Suppressor macrophage (primary cell): ENCODE data around the gene KLF1.
"Not testable (repeated sequence)": the region's sequence is repeated elsewhere in the genome, so short reads cannot be mapped to it uniquely, and the experiment has no call there.

ENCODE experiments used
- DNase-seq, 4 experiments: peaks; one replicate each; pipeline ENCODE4 v3.0.0-alpha.2; 2020 to 2022
- total RNA-seq, 17 experiments: gene quantifications; one replicate each; lab custom pipeline; 2026; ENCODE audit warnings: mixed read lengths in 6 of 17, inconsistent platforms in 3 of 17; lab: John Stamatoyannopoulos, UW

The KLF1 gene
- total RNA-seq = 0 to 4.1 (median 0.12) reads per million in 17 experiments

DNA sequence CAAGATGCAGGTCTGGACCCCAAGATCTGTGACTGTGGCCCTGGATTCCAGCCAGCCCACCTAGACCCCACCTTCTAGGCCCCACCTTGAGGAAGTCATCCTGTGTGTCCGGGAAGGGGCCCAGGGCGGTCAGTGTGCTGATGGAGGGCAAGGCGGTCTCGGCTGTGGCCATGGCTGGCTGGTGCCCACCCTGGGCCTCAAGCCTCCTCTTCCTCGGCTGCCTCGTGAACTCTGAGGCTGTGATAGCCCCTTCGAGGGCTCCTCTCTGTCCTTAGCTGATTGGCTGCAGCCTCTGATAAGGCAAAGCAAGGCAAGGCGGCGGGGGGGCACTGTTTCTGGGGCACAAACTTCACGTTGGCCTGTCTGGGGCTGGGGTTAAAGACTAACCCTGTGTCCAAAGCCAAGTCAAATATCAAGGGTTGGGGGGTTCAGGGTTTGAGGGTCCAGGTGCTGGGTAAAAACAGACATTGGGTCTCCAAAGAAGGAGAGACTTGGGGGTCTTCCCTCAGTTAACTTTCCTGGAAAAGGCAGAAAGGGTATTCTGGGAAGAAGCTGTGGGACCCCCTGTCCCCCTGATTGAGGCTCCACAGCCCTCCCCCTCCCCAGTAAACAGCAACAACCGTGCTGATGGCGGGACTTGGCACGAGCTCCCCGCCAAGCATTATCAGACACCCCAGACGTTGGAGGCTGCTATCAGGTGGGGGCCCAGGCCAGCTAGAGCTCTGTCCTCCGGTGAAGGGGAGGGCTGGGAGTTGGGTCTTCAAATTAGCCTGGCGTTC is at the start of gene KLF1:
Gene KLF1, minus strand, starts transcription at position 233 of the 779 bp plus-strand sequence. Its CDS starts 61 bp downstream, at position 172.
- no peak for DNase-seq

DNA sequence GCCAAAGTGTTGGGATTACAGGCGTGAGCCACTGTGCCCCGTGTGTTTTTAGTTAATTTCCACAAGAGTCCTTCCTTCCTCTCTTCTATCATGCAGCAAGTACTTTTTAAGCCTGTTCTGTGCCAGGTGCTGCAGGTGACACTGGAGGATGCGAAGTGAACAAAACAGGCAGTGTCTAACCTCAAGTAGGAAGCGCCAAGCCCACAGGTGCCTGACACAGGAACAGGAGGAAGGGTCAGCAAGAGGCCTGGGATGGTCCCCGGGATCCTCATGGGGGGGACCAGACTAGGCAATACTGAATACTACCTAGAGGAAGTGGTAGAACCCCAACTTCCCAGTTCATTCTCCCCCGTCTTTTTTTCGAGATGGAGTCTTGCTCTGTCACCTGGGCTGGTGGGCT is 49.6 kb upstream of the KLF1 start:
- peak in 1 of 4 experiments; percentile 1 for DNase-seq

DNA sequence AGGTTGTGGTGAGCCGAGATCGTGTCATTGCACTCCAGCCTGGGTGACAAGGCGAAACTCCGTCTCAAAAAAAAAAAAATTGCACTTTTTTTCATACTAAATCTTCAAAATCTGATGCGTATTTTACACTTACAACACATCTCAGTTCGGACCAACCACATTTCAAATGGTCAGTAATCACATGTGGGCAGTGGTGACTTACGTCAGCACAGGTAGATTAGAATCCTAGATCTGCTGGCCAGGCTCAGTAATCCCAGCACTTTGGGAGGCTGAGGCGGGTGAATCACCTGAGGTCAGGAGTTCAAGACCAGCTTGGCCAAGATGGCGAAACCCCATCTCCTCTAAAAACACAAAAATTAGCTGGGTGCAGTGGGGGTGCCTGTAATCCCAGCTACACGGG is 48.1 kb upstream of the KLF1 start:
- DNase-seq = no peak

DNA sequence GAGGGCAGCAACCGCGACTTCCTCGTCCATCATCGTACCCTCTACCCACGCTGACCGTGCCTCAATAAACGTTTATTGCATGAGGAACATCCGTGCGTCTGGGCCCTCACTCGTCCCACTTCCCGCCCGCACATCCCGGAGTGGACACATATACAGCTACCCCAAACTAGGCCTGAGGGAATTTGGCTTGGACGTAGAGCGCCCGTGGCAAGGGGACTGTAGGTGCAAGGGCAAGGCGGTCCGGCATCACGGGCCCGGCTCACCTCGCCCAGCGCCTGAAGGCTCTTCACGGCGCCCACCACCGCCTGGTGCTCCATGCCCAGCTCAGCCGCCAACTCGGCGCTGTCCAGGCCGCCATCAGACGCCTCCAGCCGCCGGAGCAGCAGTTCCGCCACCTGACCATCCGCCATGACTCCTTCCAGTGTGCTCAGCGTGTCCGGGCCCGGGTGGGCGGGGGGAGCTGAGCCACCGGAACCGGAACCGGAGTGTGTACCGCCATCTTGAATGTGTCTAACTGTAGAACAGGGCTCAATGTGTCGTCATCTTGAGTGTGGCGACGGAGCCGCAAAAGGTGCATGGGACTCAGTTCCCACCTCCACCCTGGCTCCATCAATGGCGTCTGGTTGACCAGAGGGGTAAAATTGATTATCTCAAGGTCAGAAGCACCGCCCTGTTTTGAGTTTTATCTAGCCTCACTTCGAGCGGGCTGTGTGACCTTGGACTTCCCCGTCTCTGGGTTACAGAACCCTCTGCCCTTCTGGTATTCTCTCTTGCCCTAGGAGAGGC is 46.5 kb upstream of the KLF1 start, which contains the start of gene FARSA:
Gene FARSA, minus strand, starts transcription at position 425 of the 786 bp plus-strand sequence. Its CDS starts 15 bp downstream, at position 410.
- DNase-seq = peak; percentile 94 to 97 (median 95)

DNA sequence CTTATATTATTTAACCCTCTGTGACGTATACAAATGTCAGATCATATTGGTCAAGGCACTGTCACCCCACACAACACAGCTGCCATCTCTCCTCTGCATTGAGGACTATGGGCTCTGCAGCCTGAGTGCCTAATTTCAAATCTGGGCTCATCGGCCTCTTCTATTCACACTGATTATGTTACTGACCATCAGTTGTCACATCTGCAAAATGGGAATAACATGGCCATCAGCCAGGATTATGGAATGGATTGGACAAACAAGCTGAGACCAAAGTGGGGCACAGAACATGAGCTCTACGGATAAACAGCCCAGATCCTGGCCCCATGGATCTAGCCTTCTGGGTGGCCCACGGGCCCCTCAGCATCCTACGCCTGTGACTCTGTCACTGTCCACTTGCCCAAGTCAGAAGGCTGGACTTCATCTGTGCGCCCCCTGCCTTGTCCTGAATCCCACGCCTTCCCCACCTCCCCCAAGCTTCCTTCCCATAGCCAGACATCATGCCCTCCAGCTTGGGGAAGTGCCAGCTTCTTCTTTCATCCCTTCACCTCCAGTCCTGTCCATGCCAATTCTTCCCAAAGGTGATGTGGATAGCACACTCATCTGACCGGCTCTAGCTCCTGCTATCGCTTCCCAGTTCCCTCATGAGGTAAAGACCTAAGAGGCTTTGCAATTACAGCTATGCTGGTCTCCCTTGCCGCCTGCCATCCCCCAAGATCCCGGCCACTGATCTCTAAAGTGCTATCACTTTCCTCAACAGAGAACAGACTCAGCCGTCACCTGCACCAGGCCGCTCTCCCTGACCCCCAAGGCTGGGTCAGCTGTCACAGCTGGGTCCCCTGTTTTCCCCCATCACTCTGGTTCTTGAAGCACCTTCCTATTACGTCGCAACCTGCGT is 45.6 kb upstream of the KLF1 start:
- peak; percentile 43 to 64 (median 58) for DNase-seq

DNA sequence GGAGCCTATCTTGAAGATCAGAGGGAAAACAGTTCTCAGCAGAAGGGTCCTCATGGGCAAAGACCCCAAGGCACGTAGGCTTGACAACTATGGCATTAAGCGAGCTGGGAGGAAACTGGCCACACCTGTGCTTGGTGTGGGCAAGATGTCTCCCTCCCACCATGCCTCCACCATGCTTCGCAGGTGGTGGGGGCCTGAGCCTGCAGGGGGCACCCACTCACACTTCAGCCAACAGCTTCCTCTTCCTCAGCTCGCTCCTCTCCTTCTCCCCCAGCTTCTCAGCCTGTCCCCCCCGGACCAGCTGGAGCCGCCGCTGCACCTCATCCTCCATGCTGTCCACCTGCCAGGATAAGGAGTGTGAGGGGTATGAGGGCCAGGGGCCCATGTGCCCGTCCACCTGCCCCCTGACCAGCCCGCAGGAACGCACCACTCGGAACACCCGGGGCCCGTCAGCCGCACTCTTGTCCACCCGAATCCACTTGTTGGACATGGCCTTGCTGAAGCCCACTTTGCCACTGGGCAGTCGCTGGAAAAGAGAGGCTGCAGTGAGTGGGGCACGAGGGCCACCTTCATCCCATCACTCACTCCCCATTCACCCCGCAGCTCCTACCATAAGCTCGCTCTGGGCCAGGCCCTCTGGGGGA is 43.1 kb upstream of the KLF1 start:
- no peak for DNase-seq

DNA sequence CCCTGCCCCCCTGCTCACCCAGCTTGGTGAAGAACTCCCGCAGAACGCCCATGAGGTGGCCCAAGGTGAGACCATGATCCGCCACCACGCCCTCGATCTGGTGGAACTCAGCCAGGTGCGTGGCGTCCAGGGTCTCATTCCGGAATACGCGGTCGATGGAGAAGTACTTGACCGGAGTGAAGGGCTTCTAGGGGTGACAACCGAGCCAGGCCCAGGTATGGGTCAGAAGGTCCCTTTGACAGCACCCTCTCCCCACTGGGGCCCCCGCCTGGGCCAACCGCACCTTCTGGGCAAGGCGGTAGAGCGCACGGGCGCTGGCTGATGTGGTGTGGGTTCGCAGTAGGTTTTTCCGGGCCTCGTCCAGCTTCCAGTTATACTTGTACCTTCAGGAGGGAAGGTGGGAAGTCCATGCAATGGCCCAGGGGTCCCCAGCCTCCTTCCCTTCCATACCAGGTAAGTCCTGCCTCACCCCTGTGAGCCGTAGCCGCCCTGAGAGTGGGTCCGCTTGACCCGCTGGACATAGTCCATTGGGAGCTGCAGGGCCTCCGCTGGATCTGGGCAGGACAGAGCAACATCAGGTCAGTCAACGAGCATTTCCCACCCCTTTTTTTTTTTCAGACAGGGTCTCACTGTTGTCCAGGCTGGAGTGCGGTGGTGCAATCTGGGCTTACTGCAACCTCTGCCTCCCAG is 37.8 kb upstream of the KLF1 start:
- DNase-seq = no peak

DNA sequence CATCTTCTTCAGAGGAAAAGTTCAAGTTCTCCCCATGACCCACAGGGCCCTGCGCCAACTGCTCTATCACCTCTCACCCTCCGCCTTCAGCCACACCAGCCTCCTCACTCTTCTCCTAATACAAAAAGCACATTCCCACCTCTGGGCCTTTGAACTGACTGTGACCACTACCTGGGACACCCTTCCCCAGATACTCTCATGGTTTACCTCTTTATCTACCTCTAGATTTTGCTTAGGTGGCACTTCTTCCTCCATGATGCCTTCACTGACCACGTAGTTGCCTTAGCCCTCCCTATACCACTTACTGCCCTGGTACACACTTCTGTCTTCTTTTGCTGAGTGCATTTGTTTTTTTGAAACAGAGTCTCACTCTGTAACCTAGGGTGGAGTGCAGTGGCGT is 36.0 kb upstream of the KLF1 start:
- DNase-seq = no peak

DNA sequence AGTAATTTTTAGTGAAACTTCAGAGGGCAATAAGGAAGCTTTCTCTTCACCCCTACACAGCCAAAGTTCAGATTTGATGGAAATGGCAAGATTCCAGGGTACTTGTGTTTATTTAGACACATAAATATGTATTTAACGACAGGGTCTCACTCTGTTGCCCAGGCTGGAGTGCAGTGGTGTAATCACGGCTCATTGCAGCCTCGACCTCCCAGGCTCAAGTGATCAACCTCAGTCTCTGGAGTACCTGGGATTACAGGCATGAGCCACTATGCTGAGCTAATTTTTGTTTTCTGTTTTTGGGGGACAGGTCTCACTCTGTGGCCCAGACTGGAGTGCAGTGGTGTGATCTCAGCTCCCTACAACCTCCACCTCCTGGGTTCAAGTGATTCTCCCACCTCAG is 34.0 kb upstream of the KLF1 start:
- DNase-seq = no peak

DNA sequence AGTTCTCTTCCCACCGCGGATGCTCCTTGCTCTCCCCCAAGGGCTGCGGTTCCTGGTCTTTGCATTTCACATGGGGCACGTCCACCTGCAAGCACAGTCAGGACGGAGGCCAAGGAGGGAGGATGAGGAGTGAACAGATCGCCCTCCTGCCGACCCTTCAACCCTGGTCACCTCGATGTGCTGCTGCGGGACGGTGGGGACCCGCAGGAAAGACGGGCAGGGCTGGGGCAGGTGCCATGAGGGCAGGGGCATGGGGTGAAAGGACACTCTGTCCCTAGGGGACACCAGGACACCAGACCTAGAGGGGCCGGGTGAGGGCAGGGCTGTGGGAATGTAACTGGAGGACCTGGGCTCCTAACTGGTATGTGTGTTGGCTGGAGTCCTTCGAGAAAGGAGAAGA is 31.3 kb upstream of the KLF1 start:
- no peak for DNase-seq

DNA sequence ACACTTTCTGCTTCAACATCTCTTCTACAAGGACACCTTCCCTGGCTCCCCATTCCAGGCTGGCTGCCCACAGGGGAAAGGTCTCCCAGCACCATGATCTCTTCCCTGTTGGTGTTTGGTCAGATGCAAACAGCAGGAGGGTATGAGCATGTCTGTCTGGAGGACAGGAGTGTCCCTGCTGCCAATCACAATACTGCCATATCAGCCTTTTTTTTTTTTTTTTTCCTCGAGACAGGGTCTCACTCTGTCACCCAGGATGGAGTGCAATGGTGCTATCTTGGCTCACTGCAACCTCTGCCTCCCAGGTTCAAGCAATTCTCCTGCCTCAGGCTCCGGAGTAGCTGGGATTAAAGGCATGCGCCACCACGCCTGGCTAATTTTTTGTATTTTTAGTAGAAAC is 28.9 kb upstream of the KLF1 start:
- DNase-seq = not testable (repeated sequence)

DNA sequence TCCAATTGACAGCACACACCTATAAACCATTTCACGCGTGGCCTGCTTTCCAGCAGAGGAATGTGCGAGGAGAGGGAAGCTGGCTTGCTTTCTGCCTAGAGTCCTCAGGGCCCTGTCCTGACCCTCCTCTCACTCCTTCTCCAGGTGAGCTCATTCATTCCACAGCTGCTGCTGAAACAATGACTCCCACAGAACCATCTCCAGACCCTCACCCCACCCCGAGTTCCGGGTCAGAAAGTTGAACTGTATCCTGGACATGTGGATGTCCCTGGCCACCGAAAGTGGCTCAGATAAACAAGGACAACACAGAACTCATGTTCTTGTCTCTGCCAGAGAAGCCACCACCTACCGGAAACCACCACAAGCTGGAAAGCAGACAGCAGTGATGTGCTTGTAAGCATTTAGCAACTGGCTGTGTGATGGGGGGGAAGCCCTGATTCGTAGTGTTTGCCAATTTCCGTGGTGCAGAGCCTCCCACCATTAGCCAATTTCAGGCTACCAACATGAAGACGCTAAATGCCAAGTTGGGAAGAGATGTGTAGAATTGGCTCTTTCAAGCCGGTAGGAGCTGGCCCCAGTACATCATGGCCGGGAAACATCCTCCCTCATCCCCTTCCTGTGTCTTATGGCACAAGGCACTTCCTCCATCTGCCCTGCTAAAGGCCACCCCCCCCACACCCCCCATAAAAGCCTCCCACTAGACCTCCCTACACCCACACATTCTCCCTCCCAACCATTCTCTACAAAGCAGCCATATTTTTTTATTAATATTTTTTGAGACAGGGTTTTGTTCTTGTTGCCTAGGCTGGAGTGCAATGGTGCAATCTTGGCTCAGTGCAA is 27.1 kb upstream of the KLF1 start:
- peak; percentile 49 to 65 (median 56) for DNase-seq

DNA sequence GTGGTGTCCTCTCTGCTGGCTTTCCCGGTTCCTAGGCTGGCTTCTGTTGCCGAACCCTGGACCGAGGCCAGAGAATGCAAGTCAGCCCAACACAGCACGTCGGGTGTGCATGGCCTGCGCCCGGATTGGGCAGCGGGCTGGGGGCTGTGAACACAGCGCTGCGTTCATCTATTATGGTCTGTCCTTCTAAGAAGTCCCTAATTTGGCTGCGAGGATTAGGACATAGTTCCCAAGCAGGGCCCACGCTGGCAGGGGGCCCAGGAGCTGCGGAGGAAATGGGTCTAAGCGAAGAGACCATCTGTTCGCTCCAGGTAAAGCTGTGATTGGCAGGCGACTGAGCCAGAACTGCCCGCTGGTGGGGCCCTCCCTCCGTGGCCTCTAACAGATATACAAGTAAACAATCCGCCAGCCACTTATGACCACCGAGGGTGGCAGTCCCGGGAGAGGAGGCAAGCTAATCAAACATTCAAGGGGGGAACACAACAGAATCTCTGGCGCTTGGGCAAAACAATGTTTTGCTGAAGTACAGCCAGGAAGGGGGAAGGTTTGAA is 26.1 kb upstream of the KLF1 start:
- peak in 1 of 4 experiments; percentile 8 for DNase-seq

DNA sequence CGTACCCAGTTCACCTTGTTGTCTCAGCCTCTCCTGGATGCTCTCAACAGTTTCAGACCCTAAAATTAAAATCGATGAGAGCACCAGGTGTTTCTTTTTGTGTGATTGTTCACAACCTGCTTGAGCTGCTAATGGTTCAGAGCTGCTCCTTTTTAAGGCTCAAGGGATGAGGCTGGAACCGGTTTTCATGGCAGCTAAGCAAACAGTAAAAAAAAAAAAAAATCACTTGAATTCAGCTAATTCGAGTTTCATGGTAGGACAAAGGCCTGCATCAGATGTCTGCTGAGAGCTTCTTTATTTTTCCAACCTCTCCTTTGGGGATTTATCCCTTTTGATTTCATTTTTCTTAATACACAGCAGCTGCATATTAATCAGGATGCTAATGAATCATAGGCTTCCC is 25.6 kb upstream of the KLF1 start:
- no peak for DNase-seq

DNA sequence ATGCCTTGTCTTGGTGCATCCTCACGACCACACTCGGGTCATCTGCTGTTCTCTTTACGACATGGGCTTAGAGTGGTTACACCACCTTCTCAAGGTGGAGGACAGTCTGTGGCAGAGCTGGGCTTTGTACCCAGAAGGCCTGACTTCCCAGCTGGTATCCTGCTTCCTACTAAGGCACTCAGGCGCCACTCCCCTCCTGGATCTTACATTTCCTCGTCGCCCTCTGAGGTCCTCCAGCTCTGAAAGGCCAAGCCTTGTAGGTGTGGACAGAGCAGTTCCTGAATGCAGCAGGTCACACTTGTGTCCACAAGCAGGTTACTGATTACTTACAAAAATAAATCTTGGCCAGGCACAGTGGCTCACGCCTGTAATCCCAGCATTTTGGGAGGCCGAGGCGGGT is 20.2 kb upstream of the KLF1 start:
- DNase-seq = no peak

DNA sequence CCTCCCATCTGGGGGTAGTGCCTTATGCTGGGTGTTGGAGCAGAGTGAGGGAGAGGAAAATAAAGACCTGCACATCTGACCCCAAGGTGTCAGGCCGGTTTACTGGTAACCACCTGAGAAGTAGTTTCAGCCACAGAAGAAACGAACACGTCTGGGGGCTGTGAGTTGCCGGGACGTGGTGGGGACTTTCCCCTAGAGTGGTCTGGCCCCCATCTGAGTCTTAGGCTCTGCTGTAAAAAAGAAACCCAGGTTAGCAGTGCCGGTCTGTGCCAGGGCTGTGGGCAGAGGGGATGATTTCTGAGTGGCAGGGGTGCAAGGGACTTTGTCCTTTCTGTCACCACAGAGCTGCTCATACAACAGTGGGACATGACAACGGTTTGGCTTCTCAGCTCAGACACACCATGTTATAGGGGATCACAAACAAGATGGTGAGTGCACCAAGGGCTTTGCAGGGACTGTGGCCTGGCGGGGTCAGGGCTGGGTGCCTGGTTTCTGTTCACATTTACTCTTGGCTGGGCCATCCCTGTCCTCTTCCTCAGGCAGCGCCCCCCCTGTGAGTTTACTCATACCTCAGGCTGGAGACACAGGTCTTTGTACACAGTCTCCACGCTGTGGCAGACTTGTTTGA is 13.0 kb upstream of the KLF1 start:
- DNase-seq = no peak

DNA sequence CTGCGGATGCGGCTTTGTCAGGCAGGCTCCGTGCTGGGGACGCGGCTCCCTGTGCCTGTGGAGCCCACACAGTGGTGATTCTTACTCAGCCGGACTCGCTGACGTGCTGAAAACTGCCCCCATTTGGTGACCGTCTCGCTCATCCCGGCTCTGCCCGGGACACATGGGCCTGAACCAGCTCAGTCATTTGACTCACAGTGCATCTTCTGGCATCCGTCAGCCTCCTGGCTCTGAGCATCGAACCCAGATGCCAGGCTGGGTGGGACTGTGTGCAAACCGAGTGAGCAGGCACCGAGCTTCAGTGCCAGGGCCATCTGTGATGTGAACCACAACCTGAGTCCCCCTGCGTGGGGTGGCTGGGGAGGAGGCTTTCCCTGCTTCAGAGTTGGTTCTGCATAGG is 9.5 kb upstream of the KLF1 start:
- DNase-seq = no peak

DNA sequence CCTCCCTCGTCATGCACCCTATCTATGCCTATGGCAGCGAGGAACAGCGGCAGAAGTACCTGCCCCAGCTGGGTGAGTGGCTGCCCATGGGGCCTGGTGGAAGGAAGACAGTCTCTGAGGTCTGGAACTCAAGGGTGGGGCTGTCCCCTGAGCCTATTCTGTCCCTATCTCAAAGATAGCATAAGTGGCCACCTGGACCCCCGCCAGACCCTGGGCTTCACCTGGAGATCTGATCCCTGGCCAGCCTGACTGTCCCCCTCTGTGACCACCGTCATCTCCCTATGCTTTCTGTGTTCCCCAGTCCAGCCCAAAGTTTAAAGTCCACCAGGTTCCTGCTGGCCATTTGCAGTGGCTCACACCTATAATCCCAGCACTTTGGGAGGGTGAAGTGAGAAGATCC is 6.6 kb upstream of the KLF1 start:
- no peak for DNase-seq

DNA sequence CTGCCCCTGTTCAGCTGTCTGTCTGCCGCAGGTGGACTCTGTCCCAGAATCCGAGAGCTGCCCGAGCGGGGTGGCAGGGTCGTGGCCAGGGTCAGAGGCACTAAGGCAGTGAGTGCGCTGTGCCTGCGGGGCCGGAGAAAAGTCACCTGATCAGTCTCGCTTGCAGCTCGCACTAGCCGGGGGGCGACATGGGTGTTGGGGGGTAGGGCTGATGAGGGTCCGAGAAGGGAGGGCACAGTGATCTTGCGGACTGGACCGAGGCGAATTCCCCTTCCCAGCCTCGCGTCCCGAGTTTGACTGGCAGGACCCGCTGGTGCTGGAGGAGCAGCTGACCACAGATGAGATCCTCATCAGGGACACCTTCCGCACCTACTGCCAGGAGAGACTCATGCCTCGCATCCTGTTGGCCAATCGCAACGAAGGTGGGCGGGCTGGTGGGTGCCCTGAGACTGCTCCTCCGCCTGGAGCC is 4.6 kb upstream of the KLF1 start:
- no peak for DNase-seq
